ENCODE results near the gene RHBDF2.

Gene RHBDF2

GRCh38 chr17:76506408-76507345 lies 5.5 kb upstream of the RHBDF2 start:
- DNase-seq = peak in 56 of 58 donors; percentile 10 to 90 (median 67)

- no peak for DNase-seq
These were observed 2.9 kb upstream of the RHBDF2 start for GRCh38 chr17:76504117-76504516.

- DNase-seq = no peak
These were observed 1.4 kb upstream of the RHBDF2 start for GRCh38 chr17:76502341-76503211.

GRCh38 chr17:76501827-76502307 lies 644 bp upstream of the RHBDF2 start:
- no peak for DNase-seq

- no peak for DNase-seq
These were observed 541 bp downstream of the RHBDF2 start for GRCh38 chr17:76500747-76501017.

- no peak for DNase-seq
These were observed 1.0 kb downstream of the RHBDF2 start for GRCh38 chr17:76500074-76500746.

- no peak for DNase-seq
These were observed 2.0 kb downstream of the RHBDF2 start for GRCh38 chr17:76499267-76499667.

- DNase-seq = no peak
These were observed 2.4 kb downstream of the RHBDF2 start for GRCh38 chr17:76498876-76499251.

- peak in 47 of 58 donors; percentile 11 to 82 (median 55) for DNase-seq
These were observed 3.0 kb downstream of the RHBDF2 start for GRCh38 chr17:76497979-76498875.

- peak in 2 of 58 donors; percentile 31 to 55 for DNase-seq
These were observed 3.6 kb downstream of the RHBDF2 start for GRCh38 chr17:76497699-76497978.

GRCh38 chr17:76496464-76496863 lies 4.8 kb downstream of the RHBDF2 start:
- DNase-seq = no peak

- DNase-seq = peak in 3 of 58 donors; percentile 20 to 59 (median 28)
These were observed 5.4 kb downstream of the RHBDF2 start for GRCh38 chr17:76495663-76496400.

- peak in 1 of 58 donors; percentile 51 for DNase-seq
These were observed 7.6 kb downstream of the RHBDF2 start for GRCh38 chr17:76493505-76494167.

- DNase-seq = peak in 31 of 58 donors; percentile 3 to 66 (median 36)
These were observed 8.2 kb downstream of the RHBDF2 start for GRCh38 chr17:76492989-76493501.

GRCh38 chr17:76492123-76492988 lies 8.9 kb downstream of the RHBDF2 start:
- DNase-seq = no peak

GRCh38 chr17:76491271-76492122 lies 9.7 kb downstream of the RHBDF2 start:
- no peak for DNase-seq

GRCh38 chr17:76490112-76490710 lies 11.0 kb downstream of the RHBDF2 start:
- no peak for DNase-seq

Data from anterior cingulate cortex (tissue), 58 donors.